SW480 (cell line): ENCODE data around the gene RNF223.
"Not testable (repeated sequence)": the region's sequence is repeated elsewhere in the genome, so short reads cannot be mapped to it uniquely, and the experiment has no call there.

Experiments
- DNase-seq: peaks from one replicate; pipeline ENCODE4 v3.0.0-alpha.2; 2016; ENCODE audit warnings: low spot score

RNF223 gene

DNA sequence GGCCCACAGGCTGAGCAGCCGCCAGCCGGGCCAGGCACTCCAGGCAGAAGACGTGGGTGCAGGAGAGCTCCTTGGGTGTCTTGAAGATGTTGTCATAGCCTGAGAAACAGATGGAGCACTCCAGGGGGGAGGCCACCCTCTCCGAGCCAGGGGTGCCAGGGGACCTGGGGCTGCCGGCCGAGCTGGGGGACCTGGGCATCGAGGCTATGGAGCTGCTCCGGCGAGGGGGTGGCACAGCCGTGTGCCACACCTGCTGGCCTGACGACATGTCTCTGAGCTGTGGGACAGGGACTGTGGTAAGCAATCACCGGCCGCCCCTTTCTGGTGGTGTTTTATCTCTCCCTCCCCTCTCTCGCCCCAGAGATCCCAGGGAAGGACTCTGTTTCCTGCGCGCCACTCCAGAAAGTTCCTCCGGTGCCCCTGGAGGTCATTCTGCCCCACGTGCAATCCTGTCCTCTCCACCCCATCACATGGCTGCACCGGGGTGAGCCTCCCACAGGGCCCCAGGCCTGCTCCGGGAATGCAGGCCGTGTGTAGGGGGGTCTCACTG is 1.7 kb downstream of the RNF223 start:
- DNase-seq = no peak

DNA sequence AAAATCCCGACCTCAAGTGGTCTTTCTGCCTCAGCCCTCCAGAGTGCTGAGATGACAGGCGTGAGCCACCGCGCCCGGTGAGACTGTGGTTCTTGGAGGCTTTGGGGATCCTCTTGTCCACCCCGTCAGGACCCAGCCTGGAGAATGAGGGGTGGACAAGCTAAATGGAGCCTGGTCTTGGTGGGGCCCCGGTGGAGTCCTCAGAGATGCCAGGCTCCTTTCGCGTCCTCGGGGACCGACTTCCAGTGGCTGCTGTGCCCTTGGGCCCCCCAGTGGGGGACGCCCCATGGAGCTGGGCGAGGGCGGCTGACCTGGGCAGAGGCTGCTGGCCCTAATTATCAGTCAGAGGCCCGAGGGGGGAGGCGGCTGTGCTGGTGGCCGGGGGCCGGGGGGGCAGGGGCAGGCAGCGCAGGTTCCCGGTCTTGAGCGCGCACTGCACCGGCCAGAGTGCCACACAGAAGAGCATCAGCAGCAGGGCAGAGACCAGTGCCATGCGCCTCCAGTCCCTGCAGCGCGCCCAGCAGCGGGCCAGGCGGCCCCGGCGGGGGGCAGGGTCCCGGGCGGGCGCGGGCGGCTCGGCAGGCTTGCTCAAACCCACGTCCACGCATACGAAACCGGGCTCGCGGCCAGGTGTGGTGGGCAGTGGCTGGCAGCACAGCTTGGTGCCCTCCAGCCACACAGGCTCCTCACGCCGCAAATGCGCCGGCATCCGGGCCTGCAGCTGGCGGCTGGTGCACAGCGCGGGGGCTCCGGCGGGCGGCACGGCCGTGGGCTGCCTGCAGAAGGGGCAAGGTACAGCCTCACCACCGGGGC is 2.4 kb downstream of the RNF223 start:
- no peak for DNase-seq

DNA sequence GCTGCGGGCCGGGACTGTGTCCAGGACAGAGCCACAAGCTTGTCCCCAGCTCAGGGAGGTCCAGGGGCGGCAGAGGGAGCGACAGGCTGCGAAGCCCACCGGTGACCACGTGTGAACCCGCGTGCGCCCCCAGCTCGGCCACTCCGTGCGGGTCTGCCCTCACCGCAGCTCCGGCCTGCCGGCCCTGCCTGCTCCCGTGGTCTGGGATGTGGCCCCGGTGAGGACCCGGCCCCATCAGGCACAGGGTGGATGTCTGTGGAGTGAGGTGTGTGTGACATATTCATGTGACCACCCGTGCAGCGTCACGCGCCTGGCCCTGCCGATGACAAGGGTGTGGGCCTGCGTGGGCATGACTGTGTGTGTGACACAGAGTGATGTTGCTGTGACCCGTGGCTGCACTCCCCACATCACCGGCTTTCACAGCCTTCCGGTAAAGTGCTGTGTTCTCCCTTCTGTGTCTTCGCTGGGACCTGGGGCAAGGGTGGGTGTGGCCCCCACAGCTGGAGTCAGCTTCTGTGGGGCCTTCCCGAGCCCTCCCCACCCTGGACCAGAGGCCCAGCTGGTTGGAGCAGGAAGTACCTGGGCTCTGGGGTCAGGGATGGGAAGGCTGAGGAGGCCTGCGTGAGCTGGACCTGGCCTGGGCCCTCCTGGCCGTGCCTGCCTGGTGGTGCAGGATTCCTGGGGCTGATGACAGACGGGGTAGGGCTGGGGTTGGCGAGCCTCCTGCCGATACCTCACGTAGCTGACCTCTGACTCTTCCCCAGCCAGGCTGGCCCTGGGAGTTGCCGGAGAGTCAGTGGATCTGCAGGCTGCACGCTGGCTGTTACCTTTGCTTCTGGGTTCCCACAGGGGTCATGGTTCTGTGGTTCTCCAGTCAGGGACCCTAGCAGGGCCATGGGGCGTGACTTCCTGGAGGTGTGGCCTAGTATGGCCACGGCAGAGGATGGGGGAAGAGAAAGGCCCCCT is 4.1 kb downstream of the RNF223 start:
- DNase-seq = no peak

DNA sequence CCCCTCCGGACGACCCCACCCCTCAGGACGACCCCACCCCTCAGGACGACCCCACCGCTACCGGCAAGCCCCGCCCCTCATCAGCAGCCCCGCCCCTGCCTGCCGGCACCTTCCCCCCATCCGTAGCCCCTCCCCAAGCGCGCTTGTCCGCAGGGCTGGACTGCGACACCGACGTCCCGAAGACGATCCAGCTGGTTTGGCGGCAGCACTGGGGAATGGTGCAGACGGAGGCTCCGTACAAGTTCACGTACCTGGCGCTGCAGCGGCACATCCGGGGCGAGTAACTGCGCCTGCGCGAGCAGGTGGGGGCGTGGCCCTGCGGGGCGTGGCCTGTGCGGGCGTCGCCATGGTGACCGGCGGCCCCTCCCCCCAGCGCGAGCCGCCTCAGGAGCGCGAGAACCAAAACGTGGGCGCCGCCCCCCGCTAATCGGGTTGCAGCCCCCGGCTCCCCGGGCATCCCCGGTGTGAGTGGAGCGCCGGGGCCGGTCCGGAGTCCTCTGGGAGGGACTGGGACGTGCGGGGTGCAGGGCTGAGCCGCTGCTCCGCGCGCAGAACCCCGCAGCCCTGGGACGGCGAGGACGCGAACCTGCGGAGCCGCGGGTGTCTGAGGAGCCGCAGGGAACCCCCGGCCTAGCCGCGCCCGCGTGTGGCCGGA is 4.9 kb downstream of the RNF223 start:
- peak; percentile 92 for DNase-seq

DNA sequence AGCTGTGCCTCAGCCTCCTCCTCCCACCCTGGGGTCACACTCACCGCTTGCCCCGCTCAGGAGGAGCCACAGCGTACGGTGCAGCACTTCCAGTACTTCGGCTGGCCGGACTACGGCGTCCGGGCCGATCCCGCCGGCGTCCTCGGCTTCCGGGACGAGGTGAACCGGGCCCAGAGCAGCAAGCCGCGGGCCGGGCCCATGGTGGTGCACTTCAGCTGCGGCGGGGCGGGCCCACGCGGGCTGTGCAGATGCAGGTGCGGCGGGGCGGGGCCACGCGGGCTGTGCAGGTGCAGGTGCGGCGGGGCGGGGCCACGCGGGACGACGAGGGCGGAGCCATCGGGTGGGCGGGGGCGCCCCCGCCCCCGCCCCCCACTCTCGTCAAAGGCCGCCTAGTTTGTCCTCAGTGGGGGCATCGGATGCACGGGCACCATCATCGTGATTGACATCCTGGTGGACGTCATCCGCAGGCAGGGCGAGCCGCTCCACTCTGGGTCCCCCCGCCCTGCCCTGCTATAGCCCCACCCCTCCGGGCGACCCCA is 5.5 kb downstream of the RNF223 start:
- DNase-seq = peak; percentile 75

DNA sequence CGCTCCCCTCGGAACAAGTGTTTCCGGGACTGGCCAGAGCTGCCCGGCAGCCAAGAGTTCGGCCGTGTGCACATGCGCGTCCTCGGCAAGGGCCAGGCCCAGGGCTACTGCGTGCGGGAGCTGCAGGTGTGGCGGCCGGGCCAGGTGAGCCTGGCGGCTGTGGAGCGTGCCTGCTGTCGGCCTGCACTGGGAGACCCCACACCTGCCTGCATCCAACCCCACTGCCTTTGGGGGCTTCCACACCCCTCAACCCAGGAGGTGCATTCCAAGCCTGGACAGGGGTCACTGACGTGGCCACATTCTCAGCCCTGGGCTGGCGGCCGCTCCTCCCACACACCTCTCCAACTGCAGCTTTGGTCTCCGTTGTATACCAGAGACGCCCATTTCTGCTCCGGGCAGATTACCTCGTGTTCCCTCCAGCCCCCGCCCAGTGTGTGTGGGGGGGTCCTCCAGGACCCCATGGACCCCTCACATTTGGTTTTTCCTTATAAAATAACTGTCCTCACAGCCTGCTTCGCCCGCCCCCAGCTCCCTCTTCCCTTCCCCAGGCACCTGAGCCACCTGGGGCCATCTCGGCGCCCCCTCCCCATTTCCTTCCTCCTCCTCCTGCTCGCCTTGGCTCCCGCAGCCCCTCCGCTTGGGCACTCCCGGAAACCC is 6.1 kb downstream of the RNF223 start:
- DNase-seq = peak; percentile 61

DNA sequence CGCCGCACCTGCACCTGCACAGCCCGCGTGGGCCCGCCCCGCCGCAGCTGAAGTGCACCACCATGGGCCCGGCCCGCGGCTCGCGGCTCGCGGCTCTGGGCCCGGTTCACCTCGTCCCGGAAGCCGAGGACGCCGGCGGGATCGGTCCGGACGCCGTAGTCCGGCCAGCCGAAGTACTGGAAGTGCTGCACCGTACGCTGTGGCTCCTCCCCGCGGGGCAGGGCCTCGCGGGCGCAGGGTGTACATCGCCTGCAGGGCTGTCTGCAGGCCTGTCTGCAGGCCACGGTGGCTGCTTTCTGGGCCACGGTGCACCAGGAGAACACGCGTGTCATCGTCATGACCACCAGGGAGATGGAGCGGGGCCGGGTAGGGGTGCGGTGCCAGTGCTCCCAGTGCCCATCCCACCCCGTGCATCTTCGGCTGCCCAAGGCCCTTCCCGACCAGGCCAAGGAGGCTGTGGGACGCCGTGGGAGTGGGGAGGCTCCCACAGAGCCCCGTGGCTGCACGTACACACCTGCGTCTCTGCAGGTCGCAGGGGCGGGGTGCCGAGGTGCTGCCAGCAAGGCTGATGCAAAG is 6.7 kb downstream of the RNF223 start:
- no peak for DNase-seq

DNA sequence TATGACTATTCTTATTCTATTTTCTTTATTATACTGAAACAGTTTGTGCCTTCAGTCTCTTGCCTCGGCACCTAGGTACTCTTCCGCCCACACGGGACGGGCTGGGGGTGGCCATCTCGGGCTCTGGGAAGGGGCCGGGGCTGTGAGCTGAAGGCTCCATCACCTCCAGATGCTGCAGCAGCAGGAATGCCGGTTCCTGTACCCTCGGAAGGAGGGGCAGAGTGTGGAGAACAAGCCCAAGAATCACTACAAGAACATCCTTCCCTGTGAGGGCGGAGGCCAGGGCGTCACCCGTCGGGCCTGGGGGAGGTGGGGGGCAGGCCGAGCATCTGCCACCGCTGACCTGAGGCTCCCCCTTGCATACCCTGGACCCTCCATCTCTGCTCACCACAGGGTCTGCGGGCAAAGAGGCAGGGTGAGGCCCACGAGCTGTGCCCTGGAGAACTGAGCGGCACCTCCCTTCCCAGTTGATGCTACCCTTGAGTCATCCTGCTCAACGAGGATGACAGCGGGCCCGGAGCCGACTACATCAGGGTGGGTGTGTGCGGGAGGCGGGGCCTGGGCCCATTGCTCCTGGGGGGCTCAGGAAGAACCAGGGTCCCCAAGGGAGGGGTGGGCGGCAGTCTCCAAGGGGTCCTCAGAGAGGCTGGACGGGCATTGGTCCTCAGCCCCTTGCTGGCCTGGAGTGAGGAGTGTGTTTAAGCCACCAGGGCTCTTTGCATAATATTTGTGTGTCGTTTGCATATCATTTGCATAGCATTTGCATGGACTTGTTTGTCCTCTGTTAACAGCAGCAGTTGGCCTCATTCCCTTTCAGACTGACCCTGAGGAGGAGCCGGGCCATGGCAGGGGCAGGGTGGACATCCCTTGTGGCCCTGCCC is 7.5 kb downstream of the RNF223 start:
- no peak for DNase-seq

DNA sequence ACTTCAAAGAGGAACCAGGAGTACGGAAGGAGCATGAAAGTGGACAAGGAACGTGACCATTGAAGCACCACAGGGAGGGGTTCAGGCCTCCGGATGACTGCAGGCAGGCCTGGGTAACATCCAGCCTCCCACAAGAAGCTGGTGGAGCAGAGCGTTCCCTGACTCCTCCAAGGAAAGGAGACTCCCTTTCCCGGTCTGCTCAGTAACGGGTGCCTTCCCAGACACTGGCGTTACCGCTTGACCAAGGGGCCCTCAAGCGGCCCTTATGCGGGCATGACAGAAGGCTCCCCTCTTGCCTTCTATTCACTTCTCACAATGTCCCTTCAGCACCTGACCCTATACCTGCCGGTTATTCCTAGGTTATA is 8.2 kb downstream of the RNF223 start:
- DNase-seq = not testable (repeated sequence)

DNA sequence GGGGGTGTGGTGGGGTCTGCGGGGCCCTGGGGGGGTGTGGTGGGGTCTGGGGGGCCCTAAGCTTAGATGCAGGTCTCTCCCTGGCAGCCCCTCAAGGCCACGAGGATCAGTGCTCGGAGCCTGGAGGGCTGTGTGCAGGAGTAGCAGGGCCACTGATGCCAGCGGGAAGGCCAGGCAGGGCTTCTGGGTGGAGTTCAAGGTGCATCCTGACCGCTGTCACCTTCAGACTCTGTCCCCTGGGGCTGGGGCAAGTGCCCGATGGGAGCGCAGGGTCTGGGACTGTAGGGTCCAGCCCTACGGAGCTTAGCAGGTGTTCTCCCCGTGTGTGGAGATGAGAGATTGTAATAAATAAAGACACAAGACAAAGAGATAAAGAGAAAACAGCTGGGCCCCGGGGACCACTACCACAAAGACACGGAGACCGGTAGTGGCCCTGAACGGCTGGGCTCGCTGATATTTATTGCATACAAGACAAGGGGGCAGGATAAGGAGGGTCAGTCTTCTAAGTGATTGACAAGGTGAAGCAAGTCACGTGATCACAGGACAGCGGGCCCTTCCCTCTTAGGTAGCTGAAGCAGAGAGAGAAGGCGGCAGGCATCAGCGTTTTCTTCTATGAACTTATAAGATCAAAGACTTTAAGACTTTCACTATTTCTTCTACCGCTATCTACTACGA is 8.7 kb downstream of the RNF223 start:
- peak; percentile 67 for DNase-seq

DNA sequence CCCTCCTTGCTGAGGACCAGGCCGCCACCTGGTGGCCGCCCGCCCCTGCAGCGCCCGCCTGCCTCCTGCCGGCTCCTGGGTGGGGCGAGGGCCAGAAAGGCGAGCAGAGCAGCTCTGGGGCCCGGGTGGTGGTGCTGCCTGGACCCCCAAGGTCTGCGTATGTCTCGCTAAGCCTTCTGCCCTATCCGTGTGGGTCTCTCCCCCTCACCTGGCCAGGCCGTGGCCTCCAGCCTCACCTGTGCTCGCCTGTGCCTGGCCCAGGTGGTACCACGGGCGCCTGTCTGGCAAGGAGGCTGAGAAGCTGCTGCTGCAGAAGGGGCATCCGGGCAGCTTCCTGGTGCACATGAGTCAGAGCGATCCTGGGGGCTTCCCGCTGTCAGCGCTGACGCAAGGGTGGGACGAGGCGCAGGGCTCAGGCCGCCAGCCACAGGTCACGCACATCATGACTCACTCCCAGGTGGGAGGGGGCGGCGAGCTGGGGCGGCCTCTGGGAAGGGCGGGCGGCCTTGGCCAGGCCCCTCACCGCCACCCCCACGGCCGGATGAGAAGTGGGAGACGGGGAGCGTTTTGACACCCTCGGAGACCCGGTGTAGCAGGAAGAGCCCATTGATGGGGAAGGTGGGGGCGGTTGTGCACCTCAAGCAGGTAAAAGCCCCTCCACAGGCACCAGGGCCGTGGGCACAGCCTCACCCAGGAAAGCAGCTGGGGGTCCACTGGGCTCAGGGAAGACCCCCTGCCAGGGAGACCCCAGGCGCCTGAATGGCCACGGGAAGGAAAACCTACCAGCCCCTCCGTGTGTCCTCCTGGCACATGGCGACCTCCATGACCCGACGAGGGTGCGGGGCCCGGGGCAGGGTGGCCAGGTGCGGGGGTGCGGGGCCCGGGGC is 9.9 kb downstream of the RNF223 start:
- peak; percentile 91 for DNase-seq

DNA sequence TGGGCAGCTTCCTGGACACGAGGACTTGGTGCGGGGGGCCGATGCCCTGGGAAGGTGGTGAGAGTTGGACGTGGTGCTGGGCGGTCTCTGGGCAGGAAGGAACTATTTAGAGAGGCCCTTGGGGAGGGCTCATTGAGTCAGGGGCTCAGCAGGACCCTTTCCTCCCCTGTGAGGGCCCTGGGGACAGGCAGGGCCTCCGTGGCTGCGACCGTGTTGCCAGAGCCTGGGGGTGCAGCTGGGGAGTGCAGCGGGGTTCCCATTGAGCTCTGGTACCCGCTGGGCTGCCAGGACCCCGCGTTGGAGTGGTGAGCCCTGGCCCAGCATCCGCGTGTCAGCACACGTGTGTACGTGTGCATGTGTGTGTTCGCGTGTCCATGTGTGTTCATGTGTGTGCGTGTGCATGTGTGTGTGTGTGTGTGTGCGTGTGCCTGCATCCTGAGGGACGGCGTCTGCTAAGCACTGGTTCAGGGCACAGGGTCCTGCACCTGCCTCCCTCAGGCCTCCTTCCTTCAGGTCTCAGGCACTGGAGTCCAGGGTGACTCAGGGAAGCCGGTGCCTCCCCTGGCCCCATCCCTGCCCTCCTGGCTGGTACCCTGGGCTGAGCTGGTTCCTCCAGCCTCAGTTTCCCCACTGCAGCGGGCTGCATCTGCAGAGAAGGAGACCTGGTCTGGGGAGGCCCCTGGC is 10.7 kb downstream of the RNF223 start:
- DNase-seq = no peak

DNA sequence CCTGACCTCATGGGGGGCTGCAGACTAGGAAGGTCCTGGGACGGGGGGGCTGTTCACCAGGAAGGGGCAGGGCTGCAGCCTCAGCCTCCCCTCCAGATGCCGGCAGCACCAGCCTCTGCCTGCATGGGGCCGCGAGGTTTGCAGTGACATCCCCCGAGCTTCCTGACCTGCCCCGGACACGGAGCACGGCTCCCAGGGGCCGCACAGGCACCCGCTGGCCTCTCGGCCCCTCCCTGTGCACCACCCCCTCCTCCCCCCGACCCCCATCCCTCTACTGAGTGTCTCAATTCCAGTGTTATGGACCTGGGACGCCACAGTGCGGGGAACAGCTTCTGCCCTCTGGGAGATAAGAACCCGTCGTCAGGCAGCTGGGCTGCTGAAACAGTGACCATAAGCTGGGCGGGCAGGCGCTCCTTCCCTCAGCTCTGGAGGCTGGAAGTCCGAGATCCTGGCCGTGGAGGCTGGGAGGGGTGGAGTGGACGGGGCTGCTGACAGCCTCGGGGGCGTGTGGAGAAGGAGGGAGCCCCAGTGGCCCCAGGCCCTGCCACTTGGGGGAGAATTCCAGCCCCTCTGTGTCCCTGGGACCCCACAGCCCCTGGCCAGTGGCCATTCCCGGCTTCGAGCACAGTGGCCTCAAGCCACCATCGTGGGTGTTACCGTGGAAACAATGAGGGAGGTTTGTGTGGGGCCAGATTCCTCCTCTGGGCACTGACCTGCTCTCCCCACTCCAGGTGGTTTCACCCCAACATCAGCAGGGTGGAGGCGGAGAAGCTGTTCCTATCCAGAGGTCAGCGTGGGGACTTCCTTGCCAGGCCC is 11.6 kb downstream of the RNF223 start:
- no peak for DNase-seq

DNA sequence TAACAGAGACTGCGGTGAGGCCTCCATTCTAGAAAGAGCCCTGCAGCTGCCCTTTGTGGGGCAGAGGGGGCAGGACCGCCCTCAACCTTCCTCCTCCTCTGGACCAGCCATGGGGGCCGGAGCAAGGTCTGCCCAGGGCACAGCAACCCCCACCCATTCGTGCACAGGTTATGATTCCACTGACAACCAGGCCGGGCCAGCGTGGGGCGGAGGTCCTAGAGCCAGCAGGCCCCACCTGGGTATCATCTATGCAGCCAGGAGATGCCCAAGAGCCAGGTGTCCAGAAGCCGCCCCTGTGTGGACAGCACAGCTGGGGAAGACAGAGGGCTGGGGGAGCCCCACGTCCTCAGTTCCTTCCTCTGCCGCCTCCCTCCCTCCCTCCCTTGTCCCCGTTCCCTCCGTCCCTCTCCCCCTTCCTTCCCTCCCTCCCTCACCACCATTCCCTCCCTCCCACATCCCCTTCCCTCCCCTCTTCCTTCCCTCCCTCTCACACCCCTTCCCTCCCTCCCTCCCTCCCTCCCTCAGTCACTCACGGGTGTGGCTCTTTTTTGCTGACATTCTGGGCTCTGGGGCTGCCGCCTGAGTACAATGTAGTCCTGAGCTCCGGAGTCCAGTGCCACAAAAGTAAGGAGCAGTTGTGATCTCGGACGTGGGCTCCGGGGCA is 12.3 kb downstream of the RNF223 start:
- DNase-seq = no peak

DNA sequence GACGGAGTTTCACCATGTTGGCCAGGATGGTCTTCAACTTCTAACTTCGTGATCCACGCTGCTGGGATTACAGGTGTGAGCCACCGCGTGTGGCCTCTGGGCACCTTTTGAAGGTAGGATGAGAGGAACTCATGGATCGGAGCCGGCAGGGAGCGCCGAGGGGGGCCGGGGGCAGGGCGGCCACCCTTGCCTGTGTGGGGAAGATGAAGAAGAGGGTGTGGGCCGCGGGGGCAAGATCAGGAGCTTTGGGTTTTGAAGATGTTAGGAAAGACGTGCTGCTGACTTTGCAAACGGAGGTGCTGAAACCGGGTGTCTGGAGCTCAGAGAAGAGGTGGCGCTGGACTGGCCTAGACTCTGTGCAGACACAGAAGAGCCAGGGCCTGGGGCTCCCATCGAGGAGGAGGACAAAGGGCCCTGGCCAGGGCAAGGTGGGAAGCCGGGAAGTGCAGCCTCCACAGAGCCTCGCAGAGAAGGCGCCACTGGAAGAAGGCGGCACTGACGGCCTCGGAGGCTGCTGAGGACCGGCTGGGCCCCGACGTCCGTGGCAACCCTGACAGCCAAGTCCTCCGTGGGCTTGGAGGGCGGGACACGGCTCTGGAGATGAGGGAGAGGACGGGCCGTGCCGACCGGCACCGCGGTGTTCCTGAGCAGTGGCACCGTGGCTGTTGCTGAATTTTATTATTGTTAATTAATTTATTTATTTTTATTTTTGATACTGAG is 13.7 kb downstream of the RNF223 start:
- no peak for DNase-seq
